Endothelial cell of umbilical vein (primary cell): ENCODE data around the gene SUV39H2. TPM values are rescaled to one million over a fixed set of nuclear protein-coding genes. Genes with fewer than 3 reads are reported as not detected.

Source experiments
- BruUV-seq: library from RNA; stranded (reverse); fragments of 400-500 nt; replicated peaks from 2 replicates; lab custom pipeline; 2021; lab: Mats Ljungman, UMichigan
- CTCF ChIA-PET: fragments of 300-600, 350-600 bp; sonication (Branson Sonifier 250); formaldehyde crosslinking; loops from one replicate; lab custom pipeline; 2021; ENCODE audit warnings: antibody characterized with exemption, inconsistent platforms; lab: Charles Lee
- POLR2A ChIA-PET: fragments of 300-600, 350-600 bp; sonication (Branson Sonifier 250); formaldehyde crosslinking; loops from one replicate; lab custom pipeline; 2021; ENCODE audit warnings: antibody characterized with exemption, inconsistent platforms; lab: Charles Lee
- DNase-seq: peaks from one replicate; pipeline ENCODE4 v3.0.0-alpha.2; 2011; ENCODE audit warnings: low read depth, low spot score
- FAIRE-seq: peaks from 2 replicates; lab custom pipeline; 2011; peaks lifted over from hg19 to GRCh38; lab: Jason Lieb, UNC
- H2AFZ ChIP-seq: 2 replicates; pipeline ENCODE4 v1.6.0; 2012; ENCODE audit warnings: low read depth, low read length, control low read depth, inconsistent platforms
- H3K27ac ChIP-seq: 2 replicates; pipeline ENCODE4 v1.5.1; 2011; ENCODE audit warnings: low read depth, mild to moderate bottlenecking, control low read depth, low read length, moderate library complexity; ENCODE audit not compliant: insufficient read depth
- H3K27me3 ChIP-seq, 2 experiments: 2 replicates each; pipeline versions ENCODE4 v1.6.0 to v1.6.1; 2011; ENCODE audit warnings: low read length in 2 of 2, mixed read lengths in 1 of 2; ENCODE audit not compliant: control insufficient read depth in 2 of 2, insufficient read depth in 2 of 2
- H3K36me3 ChIP-seq, 2 experiments: 2 replicates in 1 of 2; 3 replicates in 1 of 2; pipeline ENCODE4 v1.5.1; 2011; ENCODE audit warnings: low read length in 2 of 2, mild to moderate bottlenecking in 1 of 2, moderate library complexity in 1 of 2; ENCODE audit not compliant: control insufficient read depth in 2 of 2, insufficient read depth in 2 of 2; ENCODE audit errors: extremely low read depth in 1 of 2
- H3K4me1 ChIP-seq: 3 replicates; pipeline ENCODE4 v1.5.1; 2011; ENCODE audit warnings: mild to moderate bottlenecking, low read length; ENCODE audit not compliant: control insufficient read depth, insufficient read depth; ENCODE audit errors: extremely low read depth
- H3K4me2 ChIP-seq: 2 replicates; pipeline ENCODE4 v1.6.1; 2011; ENCODE audit warnings: low read length, control low read depth, mixed read lengths; ENCODE audit not compliant: insufficient read depth
- H3K4me3 ChIP-seq, 3 experiments: fragments of 200-600 bp in 1 of 3; sonication (generic), shearing (Covaris generic) in 1 of 3; replicated peaks in 1 of 3; 2 replicates each; pipeline ENCODE4 v1.5.1; 2011 to 2016; ENCODE audit warnings: control low read depth in 3 of 3, low read length in 3 of 3, mild to moderate bottlenecking in 2 of 3, inconsistent platforms in 1 of 3, low read depth in 1 of 3, moderate library complexity in 1 of 3; ENCODE audit not compliant: insufficient read depth in 1 of 3
- H3K79me2 ChIP-seq: 2 replicates; pipeline ENCODE4 v1.6.0; 2012; ENCODE audit warnings: low read length, inconsistent platforms; ENCODE audit not compliant: control insufficient read depth, insufficient read depth
- H3K9ac ChIP-seq: replicated peaks from 2 replicates; pipeline ENCODE3; 2011; ENCODE audit warnings: low read length, control low read depth; ENCODE audit not compliant: insufficient read depth; ENCODE audit errors: extremely low read depth
- H3K9me1 ChIP-seq: replicated peaks from 3 replicates; pipeline ENCODE4 v1.6.0; 2011; ENCODE audit warnings: mild to moderate bottlenecking, low read length; ENCODE audit not compliant: control insufficient read depth, insufficient read depth; ENCODE audit errors: extremely low read depth
- H3K9me3 ChIP-seq: replicated peaks from 2 replicates; pipeline ENCODE4 v1.5.1; 2012; ENCODE audit warnings: low read length, inconsistent platforms; ENCODE audit not compliant: control insufficient read depth, insufficient read depth
- H4K20me1 ChIP-seq: replicated peaks from 2 replicates; pipeline ENCODE3; 2011; ENCODE audit warnings: mild to moderate bottlenecking, low read length; ENCODE audit not compliant: control insufficient read depth, insufficient read depth; ENCODE audit errors: extremely low read depth
- JUN ChIP-seq: IDR thresholded peaks from 2 replicates; pipeline ENCODE4 v1.6.1; 2011; ENCODE audit warnings: borderline replicate concordance, low read depth; ENCODE audit not compliant: insufficient read length, insufficient read depth
- POLR2A ChIP-seq: IDR thresholded peaks from 2 replicates; pipeline ENCODE4 v1.6.1; 2012; ENCODE audit warnings: low read depth, mild to moderate bottlenecking, control low read depth, low read length
- POLR2AphosphoS5 ChIP-seq: IDR thresholded peaks from 2 replicates; pipeline ENCODE4 v1.6.1; 2012; ENCODE audit warnings: low read depth, mild to moderate bottlenecking, control low read depth, low read length, moderate library complexity; ENCODE audit not compliant: insufficient read depth
- dilution Hi-C: fragments of 300-500 bp; cut with MboI; formaldehyde crosslinking; loops from one replicate; pipeline ENCODE4 v1.15.0; 2019; ENCODE audit warnings: low sequenced_read_pairs; ENCODE audit not compliant: extremely low pct_ligation_motif_present
- intact Hi-C: fragments of 100-400 bp; cut with micrococcal nuclease; formaldehyde crosslinking; loops from one replicate; pipeline ENCODE4 v1.10.0; 2022
- polyA plus RNA-seq, 4 experiments: library from polyadenylated mRNA; depleted of rRNA in 3 of 4; stranded (reverse) in 3 of 4; unstranded in 1 of 4; fragments of >200 nt; gene quantifications; 2 replicates each; pipeline versions ENCODE4 v1.2.1 to v1.2.3, GENCODE V29; 2011 to 2012; ENCODE audit warnings: missing spikeins in 1 of 4
- total RNA-seq: library from RNA; stranded (reverse); gene quantifications from 2 replicates; pipeline ENCODE4 v1.2.3, GENCODE V29; 2021

The SUV39H2 gene
- total and polyA plus RNA-seq, 2 donors (not counting 3 experiments of a cell fraction or from before 2014, with no cell fraction given) = 5.7 to 29.9 TPM

- intact Hi-C loops = loop anchor here (1.0 to 5.0 kb wide), 6 partner anchors 40 to 339 kb away; partner anchors contain the start of genes DCLRE1C and SUV39H2
- CTCF ChIA-PET = interaction anchor here (0.8 to 3.8 kb wide), 15 partner anchors 11 to 641 kb away, joined by 3 to 23 read pairs (median 7); partner anchors contain the start of gene SUV39H2
- no peaks in the 10 kb centered on the region for H3K27me3 ChIP-seq
- H3K36me3 ChIP-seq = peaks cover 9 to 13% of the 10 kb centered on the region in 2 experiments
- H3K4me2 ChIP-seq = peak within 1 kb of the TSS; percentile 80
- POLR2A ChIA-PET = interaction anchor here (0.6 to 1.7 kb wide), 6 partner anchors 19 to 339 kb away, joined by 3 to 8 read pairs (median 3); partner anchors contain the start of genes DCLRE1C and SUV39H2
- H3K9ac ChIP-seq = peak within 1 kb of the TSS; percentile 88
- H3K9me1 ChIP-seq = no peaks in the 10 kb centered on the region
- H3K4me1 ChIP-seq = peaks cover 11% of the 10 kb centered on the region
- H3K79me2 ChIP-seq = peaks cover 27% of the 10 kb centered on the region
- TF ChIP-seq POLR2AphosphoS5 (peak; percentile 72), JUN (no peak), POLR2A (peak; percentile 92)
- dilution Hi-C loops = no loop called here
- no TSS peak for BruUV-seq
- peak within 1 kb of the TSS; percentile 86 for H2AFZ ChIP-seq
- DNase-seq = peak; percentile 100
- no peaks in the 10 kb centered on the region for H4K20me1 ChIP-seq
- H3K27ac ChIP-seq = peak within 1 kb of the TSS; percentile 74
- H3K9me3 ChIP-seq = no peaks in the 10 kb centered on the region
- peak; percentile 98 for FAIRE-seq
- H3K4me3 ChIP-seq = peak within 1 kb of the TSS; percentile 47 to 81 (median 71)
Measured at GRCh38 chr10:14837757-14838581, 40.7 kb upstream of the SUV39H2 start, which contains the start of the genes CDNF, HSPA14 and MSANTD7. TSS of gene CDNF (minus strand) at chr10:14838037. CDS start at chr10:14837946, 91 bp downstream. TSS of gene HSPA14 (plus strand) at chr10:14838306. CDS start at chr10:14838403, 97 bp downstream. TSS of gene MSANTD7 (plus strand) at chr10:14838306. CDS start at chr10:14842285, 3,979 bp downstream.
